GM12878 (cell line): ENCODE results near the gene ARL6IP5.

Experiments
- CHD2 ChIP-seq: IDR thresholded peaks from 2 replicates; pipeline ENCODE4 v1.6.1; 2011; ENCODE audit warnings: low read depth, low read length, improper control_type of control experiment, borderline replicate concordance
- CTCF ChIP-seq, 3 experiments: IDR thresholded peaks in 2 of 3; conservative IDR thresholded peaks in 1 of 3; 2 replicates each; pipeline ENCODE4 v1.5.1; 2011; ENCODE audit warnings: low read depth in 3 of 3, low read length in 3 of 3, mild to moderate bottlenecking in 3 of 3, control low read depth in 2 of 3, moderate library complexity in 2 of 3, inconsistent platforms in 1 of 3, mixed read lengths in 1 of 3; ENCODE audit not compliant: control insufficient read depth in 2 of 3, insufficient read depth in 1 of 3; ENCODE audit errors: extremely low read depth in 1 of 3
- EED ChIP-seq: sonication (generic); IDR thresholded peaks from 2 replicates; pipeline ENCODE4 v1.6.1; 2016; ENCODE audit warnings: antibody characterized with exemption, low read depth
- ETV6 ChIP-seq, 2 experiments: fragments of 450-650 bp in 1 of 2; IDR thresholded peaks in 1 of 2; conservative IDR thresholded peaks in 1 of 2; 2 replicates each; pipeline ENCODE4 v1.6.1; 2014; ENCODE audit warnings: antibody characterized with exemption in 1 of 2, borderline replicate concordance in 1 of 2, low read depth in 1 of 2, mild to moderate bottlenecking in 1 of 2, moderate library complexity in 1 of 2
- EZH2 ChIP-seq: IDR thresholded peaks from 2 replicates; pipeline ENCODE4 v1.6.1; 2012; ENCODE audit warnings: low read depth, mild to moderate bottlenecking, control low read depth, inconsistent platforms, low read length, borderline replicate concordance; ENCODE audit not compliant: control insufficient read depth
- FOS ChIP-seq: IDR thresholded peaks from 3 replicates; pipeline ENCODE4 v1.6.1; 2011; ENCODE audit warnings: borderline replicate concordance; ENCODE audit not compliant: insufficient read length; ENCODE audit errors: extremely low read depth
- KDM1A ChIP-seq: fragments of 200-600 bp; sonication (generic); IDR thresholded peaks from 2 replicates; pipeline ENCODE4 v1.6.1; 2016; ENCODE audit warnings: borderline replicate concordance
- NFYB ChIP-seq: IDR thresholded peaks from 2 replicates; pipeline ENCODE4 v1.6.1; 2011; ENCODE audit warnings: low read depth, mild to moderate bottlenecking, low read length, improper control_type of control experiment, moderate library complexity; ENCODE audit not compliant: insufficient read depth
- POLR2A ChIP-seq: IDR thresholded peaks from 2 replicates; pipeline ENCODE4 v1.6.1; 2011; ENCODE audit warnings: low read depth, mild to moderate bottlenecking, low read length
- USF1 ChIP-seq: IDR thresholded peaks from 2 replicates; pipeline ENCODE4 v1.6.1; 2011; ENCODE audit warnings: borderline replicate concordance, low read depth, mild to moderate bottlenecking, moderate library complexity, mixed read lengths, low read length; ENCODE audit not compliant: insufficient read depth; ENCODE audit errors: extremely low read length
- ZNF384 ChIP-seq: IDR thresholded peaks from 2 replicates; pipeline ENCODE4 v1.6.1; 2012; ENCODE audit warnings: low read depth, mild to moderate bottlenecking, low read length, improper control_type of control experiment, borderline replicate concordance

GRCh38 chr3:69044608-69045007 lies 40.1 kb upstream of the ARL6IP5 start:
- no peak for TF ChIP-seq ETV6 (conservative IDR thresholded peaks at IDR 0.05 in 1 of 2, IDR thresholded peaks at IDR 0.05 in 1 of 2; ENCODE audit: borderline replicate concordance in 1 of 2, low read depth in 1 of 2)
- TF ChIP-seq POLR2A = no peak
- no peak for TF ChIP-seq CTCF (IDR thresholded peaks at IDR 0.05 in 2 of 3, conservative IDR thresholded peaks at IDR 0.05 in 1 of 3; ENCODE audit: control insufficient read depth in 2 of 3, extremely low read depth in 1 of 3, insufficient read depth in 1 of 3, low read depth in 3 of 3, low read length in 3 of 3)
- no peak for TF ChIP-seq CHD2
- TF ChIP-seq EED = no peak
- no peak for TF ChIP-seq EZH2
- TF ChIP-seq KDM1A = no peak
- no peak for TF ChIP-seq USF1
- no peak for TF ChIP-seq NFYB
- TF ChIP-seq ZNF384 = no peak
- no peak for TF ChIP-seq FOS
